Tracheal epithelial cell (primary cell): Measurements from ENCODE around the gene ERMN. TPM values are rescaled to one million over a fixed set of nuclear protein-coding genes. Genes with fewer than 3 reads are reported as not detected.

Experiments used
- total RNA-seq: library from RNA; depleted of rRNA; stranded (reverse); fragments of >200 nt; gene quantifications from 2 replicates; pipeline ENCODE4 v1.2.1, GENCODE V29; 2014

The ERMN gene
- total RNA-seq: not detected in 2 replicates

DNA sequence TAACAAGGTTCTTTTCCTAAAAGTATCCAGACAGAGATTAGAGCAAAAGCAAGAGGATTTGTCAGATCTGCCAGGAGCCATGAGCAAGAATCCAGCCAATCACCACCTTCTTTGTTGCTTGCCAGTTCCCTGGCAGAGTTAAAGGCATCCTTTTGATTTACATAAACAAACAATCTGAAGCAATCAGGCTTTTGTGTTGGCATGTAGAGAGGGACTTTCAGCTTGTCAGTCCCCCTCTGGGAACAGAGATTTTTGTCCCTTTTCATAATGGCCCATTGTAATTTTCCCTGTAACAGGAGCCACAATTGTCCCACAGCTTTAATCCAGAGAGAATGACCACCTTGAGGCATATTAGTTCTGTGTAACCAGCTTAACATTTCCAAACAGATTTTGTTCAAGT, at the start of gene ERMN:
TSS of gene ERMN (minus strand) at position 39 of the 400 bp plus-strand sequence. CDS start 182 bp downstream, outside the sequence.

Other genes with a start within 250 kb of the ERMN start
- gene GALNT5, start 68.1 kb downstream of the ERMN start, total RNA-seq: 27.0 and 30.7 TPM in 2 replicates
- gene CYTIP, start 118.3 kb upstream of the ERMN start, total RNA-seq: not detected in 2 replicates